Retinal pigment epithelial cell (primary cell): ENCODE results near the gene MEAF6.

Experiments
- DNase-seq: peaks from one replicate; pipeline ENCODE4 v3.0.0-alpha.2; 2010; ENCODE audit warnings: low read depth
- H3K4me3 ChIP-seq: 2 replicates; pipeline ENCODE4 v1.5.1; 2011; ENCODE audit warnings: mild to moderate bottlenecking, low read length, control low read depth, moderate library complexity
- CTCF ChIP-seq: conservative IDR thresholded peaks from 2 replicates; pipeline ENCODE4 v1.5.1; 2011; ENCODE audit warnings: low read depth, low read length, control low read depth, inconsistent platforms

MEAF6 gene

DNA sequence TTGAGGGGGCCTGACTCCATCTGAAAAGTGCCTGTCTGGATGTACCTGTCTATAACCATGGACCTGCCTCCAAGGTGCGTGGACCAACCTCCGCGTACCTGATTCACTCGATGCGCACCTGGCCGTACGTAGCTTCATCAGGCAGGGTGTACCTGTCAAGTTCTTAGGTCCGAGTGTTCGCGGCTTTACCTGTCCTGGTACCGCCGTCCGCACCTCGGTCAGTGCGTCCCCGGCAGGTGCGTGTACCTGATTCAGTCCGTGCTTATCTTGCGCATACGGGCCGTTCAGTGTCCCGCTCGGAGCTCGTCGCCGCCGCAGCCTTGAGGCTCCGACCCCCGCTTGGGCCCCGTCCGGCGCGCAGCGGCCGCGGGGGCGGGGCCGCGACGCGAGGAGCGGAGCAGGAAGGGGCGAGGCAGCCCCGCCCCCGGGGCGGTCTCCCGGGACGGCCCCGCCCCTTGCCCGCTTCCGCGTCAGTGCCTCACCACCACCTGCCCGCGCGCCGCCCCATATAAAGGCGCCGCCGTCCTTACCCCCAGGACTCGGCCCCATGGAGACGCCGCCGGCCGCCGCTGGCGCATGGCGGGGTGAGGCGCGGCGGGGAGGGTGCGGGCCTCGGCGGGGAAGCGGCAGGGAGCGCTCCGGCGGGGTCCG lies 40.4 kb downstream of the MEAF6 start, which contains the start of gene ZC3H12A:
Gene ZC3H12A (plus strand): TSS at position 535 of the 651 bp plus-strand sequence. CDS start 917 bp downstream, outside the sequence.
- DNase-seq = no peak
- H3K4me3 ChIP-seq = peak within 1 kb of the TSS; percentile 93
- no peak for TF ChIP-seq CTCF

- TF ChIP-seq CTCF = peak; percentile 32
- no peak for DNase-seq
- H3K4me3 ChIP-seq = peak overlapping the region; percentile 93
Observed at GRCh38 chr1:37473431-37474045, 41.0 kb downstream of the MEAF6 start.

- peak overlapping the region; percentile 93 for H3K4me3 ChIP-seq
- no peak for DNase-seq
- TF ChIP-seq CTCF = no peak
Observed at GRCh38 chr1:37472994-37473393, 41.6 kb downstream of the MEAF6 start.

- H3K4me3 ChIP-seq = peak overlapping the region; percentile 93
- TF ChIP-seq CTCF = no peak
- no peak for DNase-seq
Observed at GRCh38 chr1:37472281-37472680, 42.3 kb downstream of the MEAF6 start.

DNA sequence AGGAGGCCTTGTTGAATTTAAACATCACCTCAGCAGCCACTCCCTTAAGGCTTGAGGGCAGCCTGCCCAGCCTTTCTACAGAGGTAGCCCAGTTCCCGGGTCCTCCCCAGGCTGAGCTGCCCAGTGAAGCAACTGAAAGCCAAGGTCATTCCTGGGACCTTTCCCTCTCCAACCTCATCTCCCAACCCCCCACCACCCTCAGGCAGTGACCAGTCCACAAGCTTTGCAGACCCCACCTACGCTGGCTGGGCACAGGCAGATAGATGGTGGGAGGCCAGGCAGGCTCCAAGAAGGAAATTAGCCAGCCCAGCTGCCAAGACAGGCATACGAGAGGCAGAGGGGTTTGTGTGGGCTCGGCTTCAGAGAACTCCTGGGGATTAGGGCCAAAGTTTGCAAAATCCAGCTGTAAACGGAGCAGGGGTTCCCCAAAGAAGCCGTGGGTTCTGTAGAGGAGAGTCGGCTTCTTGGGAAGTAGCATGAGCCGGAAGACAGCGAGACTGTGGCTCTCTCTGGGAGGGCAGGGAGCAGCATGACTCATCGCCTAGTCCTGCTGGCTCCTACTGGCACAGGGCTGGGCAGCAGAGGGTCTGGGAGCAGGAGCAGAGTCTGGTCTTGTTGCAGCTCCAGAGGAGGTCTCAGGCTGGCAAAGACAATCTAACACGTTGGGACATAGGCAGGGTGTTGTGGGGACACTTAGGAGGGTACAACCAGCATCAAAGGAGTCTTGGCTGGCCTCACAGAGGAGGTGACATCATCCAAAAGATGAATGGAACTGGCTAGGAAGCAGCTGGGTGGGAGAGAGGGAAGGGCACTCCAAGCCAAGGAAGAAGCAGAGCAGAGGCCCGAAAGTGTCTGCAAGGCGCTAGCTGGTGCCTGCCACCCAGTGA lies 43.0 kb downstream of the MEAF6 start:
- TF ChIP-seq CTCF = no peak
- peak overlapping the region; percentile 33 for H3K4me3 ChIP-seq
- peak; percentile 93 for DNase-seq

- no peak for TF ChIP-seq CTCF
- DNase-seq = no peak
- H3K4me3 ChIP-seq = no peak overlapping the region
Observed at GRCh38 chr1:37469386-37469785, 45.2 kb downstream of the MEAF6 start.
